IPS-20b (cell line): Measurements from ENCODE around the gene SAMD4A.

Experiments
- H3K27ac ChIP-seq: one replicate; pipeline ENCODE4 v1.5.1; 2013; ENCODE audit warnings: low read length
- H3K27me3 ChIP-seq: 2 replicates; pipeline ENCODE4 v1.6.1; 2013; ENCODE audit warnings: mild to moderate bottlenecking, low read length, inconsistent platforms; ENCODE audit not compliant: insufficient read depth
- H3K36me3 ChIP-seq: 2 replicates; pipeline ENCODE4 v1.6.1; 2013; ENCODE audit warnings: low read depth, mild to moderate bottlenecking, inconsistent platforms, low read length, moderate library complexity; ENCODE audit not compliant: insufficient read depth
- H3K4me1 ChIP-seq: 2 replicates; pipeline ENCODE4 v1.6.1; 2013; ENCODE audit warnings: mild to moderate bottlenecking, control low read depth, inconsistent platforms, low read length, moderate library complexity; ENCODE audit not compliant: insufficient read depth
- H3K4me3 ChIP-seq: 2 replicates; pipeline ENCODE4 v1.5.1; 2013; ENCODE audit warnings: mild to moderate bottlenecking, low read length, inconsistent platforms
- H3K9ac ChIP-seq: 2 replicates; pipeline ENCODE4 v1.6.1; 2013; ENCODE audit warnings: low read depth, mild to moderate bottlenecking, inconsistent platforms, low read length, moderate library complexity
- H3K9me3 ChIP-seq: 2 replicates; pipeline ENCODE4 v1.6.1; 2013; ENCODE audit warnings: mild to moderate bottlenecking, low read depth, low read length, inconsistent platforms; ENCODE audit not compliant: insufficient read depth

SAMD4A gene

GRCh38 chr14:54715811-54716210 lies 148.9 kb downstream of the SAMD4A start:
- Histone ChIP-seq H3K4me3 (no peak overlapping the region), H3K36me3 (no peaks in the 10 kb centered on the region), H3K27me3 (no peaks in the 10 kb centered on the region), H3K27ac (no peak overlapping the region), H3K9ac (no peak overlapping the region), H3K9me3 (no peaks in the 10 kb centered on the region), H3K4me1 (0 out of 2 replicates have a peak, but pooled peaks cover 4% of the 10 kb centered on the region)

GRCh38 chr14:54716862-54717261 lies 149.9 kb downstream of the SAMD4A start:
- H3K4me1 ChIP-seq = 0 out of 2 replicates have a peak, but pooled peaks cover 4% of the 10 kb centered on the region
- H3K9ac ChIP-seq = no peak overlapping the region
- H3K27ac ChIP-seq = no peak overlapping the region
- no peaks in the 10 kb centered on the region for H3K27me3 ChIP-seq
- no peaks in the 10 kb centered on the region for H3K9me3 ChIP-seq
- H3K36me3 ChIP-seq = no peaks in the 10 kb centered on the region
- no peak overlapping the region for H3K4me3 ChIP-seq

GRCh38 chr14:54718046-54718445 lies 151.1 kb downstream of the SAMD4A start:
- Histone ChIP-seq H3K27me3 (no peaks in the 10 kb centered on the region), H3K9me3 (no peaks in the 10 kb centered on the region), H3K4me1 (0 out of 2 replicates have a peak, but pooled peaks cover 4% of the 10 kb centered on the region), H3K36me3 (no peaks in the 10 kb centered on the region), H3K9ac (no peak overlapping the region), H3K4me3 (no peak overlapping the region), H3K27ac (no peak overlapping the region)

GRCh38 chr14:54719406-54719805 lies 152.5 kb downstream of the SAMD4A start:
- H3K9me3 ChIP-seq = no peaks in the 10 kb centered on the region
- no peak overlapping the region for H3K4me3 ChIP-seq
- H3K9ac ChIP-seq = no peak overlapping the region
- H3K36me3 ChIP-seq = no peaks in the 10 kb centered on the region
- 0 out of 2 replicates have a peak, but pooled peaks cover 4% of the 10 kb centered on the region for H3K4me1 ChIP-seq
- no peak overlapping the region for H3K27ac ChIP-seq
- H3K27me3 ChIP-seq = no peaks in the 10 kb centered on the region

DNA sequence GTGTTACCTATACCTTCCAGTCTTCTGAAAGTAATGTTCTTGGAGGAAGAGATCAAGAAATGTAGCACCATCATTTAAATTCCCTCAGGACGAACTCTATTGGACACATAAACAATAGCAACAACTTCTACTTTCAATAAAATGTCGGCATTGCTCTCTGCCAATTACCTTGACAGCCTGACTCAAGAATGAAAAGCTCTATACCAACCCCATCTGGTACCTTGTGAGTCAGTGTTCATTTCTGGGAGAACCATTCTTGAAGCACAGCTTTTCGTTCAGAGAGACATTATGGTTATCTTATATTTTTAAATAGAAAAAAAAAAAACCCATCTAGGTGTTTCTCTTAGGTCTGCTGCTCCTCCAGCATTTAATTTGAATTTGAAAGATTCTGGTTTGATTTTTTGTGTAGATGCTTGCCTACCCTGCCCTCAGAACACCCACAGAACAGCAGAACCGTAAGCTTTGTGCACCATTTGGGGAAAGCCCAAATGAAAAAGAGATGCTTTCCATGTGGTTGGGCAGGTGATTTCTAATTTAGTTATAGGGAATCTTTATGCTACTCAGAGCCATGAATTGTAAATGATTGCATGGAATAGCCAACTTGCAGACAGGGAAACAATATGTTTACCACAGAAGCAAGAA lies 156.0 kb downstream of the SAMD4A start:
- Histone ChIP-seq H3K36me3 (no peaks in the 10 kb centered on the region), H3K4me1 (peaks cover 6% of the 10 kb centered on the region; the same call in 1 of the 2 replicates), H3K27ac (no peak overlapping the region), H3K9me3 (no peaks in the 10 kb centered on the region), H3K9ac (no peak overlapping the region), H3K27me3 (no peaks in the 10 kb centered on the region), H3K4me3 (no peak overlapping the region)

DNA sequence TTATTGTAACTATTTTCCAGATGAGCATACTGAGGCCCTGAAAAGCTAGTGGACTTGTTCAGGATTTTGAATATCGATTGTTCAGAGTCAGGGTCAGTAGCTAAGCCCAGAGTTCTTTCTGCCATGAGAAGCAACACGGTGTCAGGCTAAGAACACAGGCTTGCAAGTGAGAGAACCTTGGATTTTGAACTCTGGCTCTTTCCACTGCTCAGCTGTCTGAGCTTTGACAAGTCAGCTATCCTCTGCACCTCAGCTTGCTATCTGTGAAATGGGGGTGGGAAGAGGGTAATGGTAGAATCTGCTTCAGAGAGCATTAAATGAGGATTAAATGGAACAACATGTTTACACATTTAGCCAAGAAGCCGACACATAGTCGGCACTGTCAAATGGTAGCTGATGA lies 157.2 kb downstream of the SAMD4A start:
- Histone ChIP-seq H3K4me1 (peaks cover 6% of the 10 kb centered on the region), H3K27me3 (no peaks in the 10 kb centered on the region), H3K9me3 (no peaks in the 10 kb centered on the region), H3K36me3 (no peaks in the 10 kb centered on the region), H3K9ac (no peak overlapping the region), H3K4me3 (no peak overlapping the region), H3K27ac (no peak overlapping the region)

DNA sequence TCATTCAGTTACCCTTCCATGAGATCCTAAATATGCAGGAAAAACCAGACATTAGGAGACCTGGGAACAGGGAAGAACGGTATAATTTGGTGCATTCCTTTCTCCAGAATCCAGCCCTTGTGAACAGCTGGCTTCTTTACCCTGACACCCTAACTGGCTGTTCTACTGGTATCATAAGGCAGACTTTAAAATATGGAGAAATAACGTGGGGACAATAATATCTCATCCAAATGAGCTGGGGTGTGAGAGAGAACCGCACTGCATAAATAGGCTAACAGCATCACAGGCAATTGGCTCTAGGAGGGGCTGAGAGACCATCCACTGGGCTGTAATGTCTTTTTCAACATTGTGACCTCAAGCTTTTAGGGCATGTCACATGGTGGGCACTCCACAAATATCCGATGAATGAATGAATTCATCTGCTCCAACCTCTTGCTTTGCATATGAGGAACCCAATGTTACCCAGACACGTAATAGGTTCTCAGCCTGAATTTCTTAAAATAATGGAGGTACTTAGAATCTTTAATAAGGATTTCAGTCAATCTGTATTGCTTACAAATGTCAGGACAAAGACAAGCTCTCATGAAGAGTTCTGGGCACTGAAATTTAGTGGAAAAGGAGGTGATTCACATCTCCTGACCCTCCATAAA lies 157.9 kb downstream of the SAMD4A start:
- no peaks in the 10 kb centered on the region for H3K27me3 ChIP-seq

GRCh38 chr14:54725998-54726397 lies 159.1 kb downstream of the SAMD4A start:
- Histone ChIP-seq H3K27ac (no peak overlapping the region), H3K4me3 (no peak overlapping the region), H3K4me1 (peaks cover 10% of the 10 kb centered on the region), H3K27me3 (no peaks in the 10 kb centered on the region), H3K36me3 (no peaks in the 10 kb centered on the region), H3K9me3 (no peaks in the 10 kb centered on the region), H3K9ac (no peak overlapping the region)

More for the DNA sequence above, 157.9 kb downstream of the SAMD4A start:
- H3K9ac ChIP-seq = no peak overlapping the region
- no peak overlapping the region for H3K27ac ChIP-seq
- peaks cover 6% of the 10 kb centered on the region for H3K4me1 ChIP-seq
- H3K9me3 ChIP-seq = no peaks in the 10 kb centered on the region
- H3K4me3 ChIP-seq = no peak overlapping the region
- H3K36me3 ChIP-seq = no peaks in the 10 kb centered on the region

DNA sequence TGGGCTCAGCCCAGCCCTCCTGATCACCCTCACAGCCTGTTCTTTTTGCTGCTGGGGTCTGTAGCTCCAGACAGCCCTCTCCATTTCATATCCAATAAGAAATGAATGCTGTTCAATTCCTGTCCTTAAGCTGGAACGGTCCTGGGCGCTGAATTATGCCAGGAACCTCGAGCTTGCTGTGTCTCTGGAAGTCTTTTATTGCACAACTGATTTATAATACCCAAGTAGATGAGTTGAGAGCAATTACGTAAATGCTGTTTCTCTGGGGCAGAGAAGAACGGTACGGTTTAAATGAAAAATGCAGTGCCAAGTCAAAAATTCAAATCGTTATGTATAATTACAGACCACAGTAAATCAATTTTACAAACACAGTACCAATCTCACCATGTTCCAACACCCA lies 161.0 kb downstream of the SAMD4A start:
- Histone ChIP-seq H3K4me1 (peaks cover 10% of the 10 kb centered on the region), H3K36me3 (no peaks in the 10 kb centered on the region), H3K27me3 (no peaks in the 10 kb centered on the region), H3K4me3 (no peak overlapping the region), H3K9ac (no peak overlapping the region), H3K9me3 (no peaks in the 10 kb centered on the region), H3K27ac (no peak overlapping the region)

DNA sequence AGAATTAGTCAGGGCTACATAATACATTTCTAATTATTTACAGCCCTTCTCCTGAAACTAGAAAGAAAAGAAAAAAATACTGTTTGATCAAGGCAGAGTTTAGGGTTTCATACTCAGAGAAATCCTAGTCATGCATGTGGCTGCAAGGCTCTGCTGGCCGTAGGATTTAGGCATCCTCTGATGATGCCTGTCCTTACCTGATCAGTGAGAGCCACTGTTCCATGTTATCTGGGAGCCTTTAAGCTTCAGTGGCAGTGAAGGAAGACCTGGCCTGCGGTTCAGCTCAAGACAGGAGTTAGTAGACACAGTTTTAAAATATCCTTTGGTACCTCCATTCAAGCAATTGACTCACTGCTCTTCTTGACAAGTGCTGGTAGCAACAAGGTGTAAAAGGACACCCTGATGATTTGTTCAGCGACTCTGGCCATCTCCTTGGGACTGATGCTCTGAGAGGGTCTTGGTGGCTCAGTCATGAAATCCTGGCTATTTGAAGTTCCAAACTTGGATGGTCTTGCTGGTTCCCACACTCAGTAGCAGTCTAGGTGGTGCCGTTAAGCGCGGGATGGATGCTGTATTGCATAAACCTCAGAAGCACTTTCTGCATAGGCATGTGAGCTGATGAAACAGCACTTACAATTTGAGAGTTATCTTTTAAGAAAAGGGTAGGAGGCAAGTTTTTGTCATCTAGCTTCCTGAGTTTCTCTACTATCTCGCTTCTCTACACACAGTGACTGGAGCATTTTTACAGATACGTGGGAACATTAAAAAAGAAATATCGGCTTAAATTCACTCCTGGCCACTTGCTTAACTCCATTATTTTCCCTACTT lies 162.0 kb downstream of the SAMD4A start:
- Histone ChIP-seq H3K9me3 (no peaks in the 10 kb centered on the region), H3K27ac (no peak overlapping the region), H3K4me3 (no peak overlapping the region), H3K27me3 (no peaks in the 10 kb centered on the region), H3K36me3 (no peaks in the 10 kb centered on the region), H3K4me1 (peaks cover 10% of the 10 kb centered on the region), H3K9ac (no peak overlapping the region)

DNA sequence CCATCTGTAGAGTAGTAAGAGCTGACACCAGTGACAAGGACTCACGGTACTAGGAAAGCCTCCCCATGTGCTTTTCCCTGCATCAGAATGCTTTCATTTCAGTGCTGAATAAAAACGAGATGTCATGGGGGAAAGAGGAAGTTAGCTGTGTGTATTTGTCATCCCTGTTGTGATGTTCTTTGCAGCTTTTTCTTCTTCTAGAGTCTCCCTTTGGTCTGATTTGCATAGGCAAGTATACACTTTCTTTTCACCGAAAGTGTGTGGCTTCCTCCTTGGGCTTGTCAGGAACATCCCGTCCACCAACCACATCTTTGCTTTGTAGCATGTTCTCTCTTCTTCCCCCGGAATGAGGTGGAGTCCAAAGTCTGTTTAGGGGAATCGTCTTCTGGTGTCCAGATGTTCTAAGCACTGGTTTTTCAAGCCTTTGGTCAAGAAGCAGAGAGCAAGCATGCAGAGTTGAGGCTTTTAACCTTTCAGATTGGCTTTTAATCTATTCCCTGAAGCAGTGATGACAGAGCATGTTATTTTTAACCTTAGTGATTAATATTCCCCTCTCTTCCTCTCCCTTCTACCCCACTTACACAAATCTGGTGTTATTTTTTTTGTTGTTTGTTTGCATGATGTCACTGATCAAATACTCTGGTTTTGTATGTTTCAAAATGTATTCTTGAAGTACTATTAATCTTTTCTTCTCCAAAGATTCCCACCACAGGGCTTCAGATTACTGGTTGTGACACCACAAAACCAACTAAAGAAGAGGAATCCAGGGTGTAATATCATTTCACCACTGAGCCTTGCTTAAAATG lies 163.4 kb downstream of the SAMD4A start:
- Histone ChIP-seq H3K9ac (no peak overlapping the region), H3K36me3 (no peaks in the 10 kb centered on the region), H3K27me3 (no peaks in the 10 kb centered on the region), H3K9me3 (no peaks in the 10 kb centered on the region), H3K4me3 (no peak overlapping the region), H3K4me1 (peaks cover 10% of the 10 kb centered on the region), H3K27ac (no peak overlapping the region)
